ENCODE results near the gene SPRTN. TPM values are rescaled to one million over a fixed set of nuclear protein-coding genes. Genes with fewer than 3 reads are reported as not detected.

Gene SPRTN
- total and polyA plus RNA-seq, 2 donors (not counting 3 experiments of a cell fraction or from before 2014, with no cell fraction given), result 15.4 to 16.1 TPM

DNA sequence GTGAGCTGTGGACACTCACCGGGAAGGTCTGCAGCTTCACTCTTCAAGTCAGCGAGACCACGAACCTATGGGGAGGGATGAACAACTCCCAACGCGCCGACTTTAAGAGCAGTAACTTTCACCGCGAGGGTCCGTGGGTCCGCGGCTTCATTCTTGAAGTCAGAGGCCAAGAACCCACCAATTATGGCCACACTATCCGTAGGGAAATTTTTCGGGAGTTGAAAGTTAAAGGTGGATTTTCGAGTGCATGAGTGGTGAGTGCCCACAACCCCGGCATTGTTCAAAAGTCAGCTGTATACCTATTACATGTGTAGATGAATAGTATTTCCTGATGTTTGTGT, 20.1 kb upstream of the SPRTN start:
- ChIA-PET POLR2A (no interaction called here), CTCF (interaction anchor here (1.1 to 2.0 kb wide), 3 partner anchors 16 to 284 kb away, joined by 3 to 5 read pairs (median 4); no protein-coding TSS in a partner anchor)
- dilution Hi-C loops (cut with MboI; ENCODE audit: extremely low pct_ligation_motif_present, low sequenced_read_pairs) (no loop called here), intact Hi-C loops (cut with micrococcal nuclease) (loop anchor here (5.0 kb wide), 1 partner anchor 76 kb away; the partner anchor contains the start of gene GNPAT)
- no peak for FAIRE-seq
- Histone ChIP-seq H3K4me2 (ENCODE audit: insufficient read depth, low read length) (no peak overlapping the region), H3K9me3 (replicated peaks; ENCODE audit: control insufficient read depth, insufficient read depth, low read length) (no peaks in the 10 kb centered on the region), H2AFZ (ENCODE audit: low read depth, low read length) (no peak overlapping the region), H3K27ac (ENCODE audit: insufficient read depth, low read depth, low read length) (no peak overlapping the region), H3K36me3 (ENCODE audit: control insufficient read depth in 2 of 2, extremely low read depth in 1 of 2, insufficient read depth in 2 of 2, low read length in 2 of 2) (no peaks in the 10 kb centered on the region), H3K4me1 (ENCODE audit: control insufficient read depth, extremely low read depth, insufficient read depth, low read length) (no peaks in the 10 kb centered on the region), H3K4me3 (replicated peaks in 1 of 3; ENCODE audit: insufficient read depth in 1 of 3, low read depth in 1 of 3, low read length in 3 of 3) (no peak overlapping the region), H3K9me1 (replicated peaks; ENCODE audit: control insufficient read depth, extremely low read depth, insufficient read depth, low read length) (no peaks in the 10 kb centered on the region), H4K20me1 (replicated peaks; ENCODE audit: control insufficient read depth, extremely low read depth, insufficient read depth, low read length) (no peaks in the 10 kb centered on the region), H3K9ac (replicated peaks; ENCODE audit: extremely low read depth, insufficient read depth, low read length) (no peak overlapping the region), H3K79me2 (ENCODE audit: control insufficient read depth, insufficient read depth, low read length) (no peaks in the 10 kb centered on the region), H3K27me3 (ENCODE audit: control insufficient read depth in 2 of 2, insufficient read depth in 2 of 2, low read length in 2 of 2) (no peaks in the 10 kb centered on the region)
- DNase-seq (ENCODE audit: low read depth, low spot score), result no peak
- TF ChIP-seq FOS (IDR thresholded peaks at IDR 0.05; ENCODE audit: borderline replicate concordance, insufficient read depth, low read length) (no peak), EZH2 (IDR thresholded peaks at IDR 0.05; ENCODE audit: borderline replicate concordance, low read depth, low read length, severe bottlenecking) (no peak), POLR2AphosphoS5 (IDR thresholded peaks at IDR 0.05; ENCODE audit: insufficient read depth, low read depth, low read length) (no peak), MYC (IDR thresholded peaks at IDR 0.05; ENCODE audit: low read depth, low read length) (no peak), POLR2A (IDR thresholded peaks at IDR 0.05; ENCODE audit: low read depth, low read length) (no peak), MAX (IDR thresholded peaks at IDR 0.05; ENCODE audit: insufficient read depth, insufficient read length) (no peak), JUN (IDR thresholded peaks at IDR 0.05; ENCODE audit: borderline replicate concordance, insufficient read depth, insufficient read length, low read depth) (no peak), GATA2 (IDR thresholded peaks at IDR 0.05; ENCODE audit: insufficient read depth, insufficient read length, low read depth, low read length) (no peak)
- TF ChIP-seq, protein P1, sequence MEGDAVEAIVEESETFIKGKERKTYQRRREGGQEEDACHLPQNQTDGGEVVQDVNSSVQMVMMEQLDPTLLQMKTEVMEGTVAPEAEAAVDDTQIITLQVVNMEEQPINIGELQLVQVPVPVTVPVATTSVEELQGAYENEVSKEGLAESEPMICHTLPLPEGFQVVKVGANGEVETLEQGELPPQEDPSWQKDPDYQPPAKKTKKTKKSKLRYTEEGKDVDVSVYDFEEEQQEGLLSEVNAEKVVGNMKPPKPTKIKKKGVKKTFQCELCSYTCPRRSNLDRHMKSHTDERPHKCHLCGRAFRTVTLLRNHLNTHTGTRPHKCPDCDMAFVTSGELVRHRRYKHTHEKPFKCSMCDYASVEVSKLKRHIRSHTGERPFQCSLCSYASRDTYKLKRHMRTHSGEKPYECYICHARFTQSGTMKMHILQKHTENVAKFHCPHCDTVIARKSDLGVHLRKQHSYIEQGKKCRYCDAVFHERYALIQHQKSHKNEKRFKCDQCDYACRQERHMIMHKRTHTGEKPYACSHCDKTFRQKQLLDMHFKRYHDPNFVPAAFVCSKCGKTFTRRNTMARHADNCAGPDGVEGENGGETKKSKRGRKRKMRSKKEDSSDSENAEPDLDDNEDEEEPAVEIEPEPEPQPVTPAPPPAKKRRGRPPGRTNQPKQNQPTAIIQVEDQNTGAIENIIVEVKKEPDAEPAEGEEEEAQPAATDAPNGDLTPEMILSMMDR (IDR thresholded peaks at IDR 0.05; ENCODE audit: extremely low read depth in 1 of 2, insufficient read depth in 1 of 2, low read depth in 1 of 2, low read length in 2 of 2), result no peak
- BruUV-seq (replicated peaks), result no TSS peak
